GM19240 (cell line): ENCODE data around the gene PHACTR4.
"Not testable (repeated sequence)": the region's sequence is repeated elsewhere in the genome, so short reads cannot be mapped to it uniquely, and the experiment has no call there.

Source experiments
- DNase-seq: peaks from one replicate; pipeline ENCODE4 v3.0.0; 2011; ENCODE audit warnings: low spot score; ENCODE audit not compliant: insufficient read length

Gene PHACTR4

GRCh38 chr1:28428990-28429520 is 59.5 kb downstream of the PHACTR4 start:
- no peak for DNase-seq

GRCh38 chr1:28436211-28436769 is 66.8 kb downstream of the PHACTR4 start:
- no peak for DNase-seq

DNA sequence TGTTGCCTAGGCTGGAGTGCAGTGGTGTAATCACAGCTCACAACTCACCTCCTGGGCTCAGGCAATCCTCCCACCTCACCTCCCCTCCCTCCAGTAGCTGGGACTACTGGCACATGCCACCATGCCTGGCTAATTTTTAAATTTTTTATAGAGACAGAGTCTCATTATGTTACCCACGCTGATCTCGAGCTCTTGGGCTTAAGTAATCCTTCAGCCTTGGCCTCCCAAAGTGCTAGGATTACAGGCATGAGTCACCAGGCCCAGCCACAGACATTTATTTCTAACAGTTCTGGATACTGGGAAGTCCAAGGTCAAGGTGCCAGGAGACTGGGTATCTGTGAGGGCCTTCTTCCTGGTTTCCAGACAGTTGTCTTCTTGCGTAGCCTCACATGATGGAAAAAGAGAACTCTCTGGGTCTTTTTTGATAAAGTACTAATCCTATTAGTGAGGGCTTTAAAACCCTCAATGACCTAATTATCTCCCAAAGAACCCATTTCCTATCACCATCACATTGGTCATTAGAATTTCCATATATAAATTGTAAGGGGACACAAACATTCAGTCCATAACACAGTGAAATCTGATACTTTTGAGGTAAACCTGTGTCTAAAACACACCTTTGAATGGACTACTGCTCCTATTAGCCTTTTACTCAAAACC is 67.9 kb downstream of the PHACTR4 start:
- DNase-seq = no peak

DNA sequence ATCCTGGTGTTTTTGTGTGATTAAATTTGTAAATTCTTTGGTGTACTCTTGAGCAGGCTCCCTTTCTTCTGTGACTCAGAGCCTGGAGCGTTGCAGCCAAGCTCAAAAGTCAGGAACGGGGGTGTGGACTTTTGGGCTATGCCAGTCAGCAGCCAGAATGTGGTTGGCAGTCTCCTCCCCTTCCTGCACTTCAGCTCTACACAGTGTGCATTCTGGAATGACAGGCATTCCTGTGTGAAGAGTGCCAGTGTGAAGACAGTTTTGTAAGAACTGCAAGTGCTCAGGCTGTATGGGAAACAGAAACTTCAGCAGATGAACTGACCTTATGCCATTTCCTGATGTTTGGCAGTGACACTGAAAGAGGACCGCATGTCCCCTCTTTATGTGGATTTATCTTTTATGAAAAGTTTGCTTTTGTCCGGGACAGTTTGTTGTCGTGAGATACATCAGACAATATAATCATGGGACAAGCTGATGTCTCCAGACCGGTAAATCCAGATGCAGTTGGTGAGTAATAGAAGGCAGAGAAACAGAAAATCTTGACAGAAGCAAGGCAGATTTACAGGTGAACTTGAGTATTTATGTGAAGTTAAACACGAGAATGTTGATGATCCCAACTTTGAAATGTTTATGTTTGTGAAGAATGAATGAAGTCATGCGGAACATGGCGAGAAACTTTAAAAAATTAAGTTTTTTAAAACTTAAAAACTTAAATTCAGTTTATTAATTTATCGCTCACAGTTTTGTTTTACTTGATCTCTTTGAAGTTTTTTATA is 68.6 kb downstream of the PHACTR4 start:
- no peak for DNase-seq

DNA sequence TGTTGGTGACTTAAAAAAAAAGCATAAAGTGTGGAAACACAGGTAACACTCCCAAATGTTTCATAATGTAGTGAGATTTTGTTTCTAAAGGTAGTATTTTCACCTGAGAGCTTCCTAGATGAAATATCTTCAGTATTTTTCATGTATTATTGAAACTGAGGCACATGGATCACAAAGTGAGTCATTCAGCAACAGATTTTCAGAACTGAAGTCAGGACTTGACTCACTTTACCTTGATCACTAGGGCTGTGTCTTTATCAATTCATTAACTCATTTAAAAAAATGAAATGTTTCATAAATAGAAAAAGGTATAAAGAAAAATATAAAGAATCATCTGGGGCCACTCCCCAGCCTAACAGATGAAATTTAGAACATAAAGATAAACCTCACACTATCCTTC is 69.8 kb downstream of the PHACTR4 start:
- no peak for DNase-seq

- no peak for DNase-seq
Observed at GRCh38 chr1:28441674-28442073, 72.1 kb downstream of the PHACTR4 start.

DNA sequence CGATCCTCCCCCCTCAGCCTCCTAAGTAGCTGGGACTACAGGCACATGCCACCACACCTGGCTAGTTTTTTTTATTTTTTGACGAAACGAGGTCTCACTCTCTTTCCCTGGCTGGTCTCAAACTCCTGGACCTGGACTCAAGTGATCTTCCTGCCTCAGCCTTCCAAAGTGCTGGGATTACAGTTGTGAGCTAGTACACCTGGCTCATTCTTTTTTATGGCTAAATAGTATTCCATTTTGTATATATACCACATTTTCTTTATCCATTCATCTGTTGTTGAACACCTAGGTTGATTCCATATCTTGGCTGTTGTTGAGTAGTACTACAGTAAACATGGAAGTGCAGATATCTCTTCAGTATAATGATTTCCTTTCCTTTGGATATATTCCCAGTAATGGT is 74.0 kb downstream of the PHACTR4 start:
- no peak for DNase-seq

GRCh38 chr1:28447679-28448078 is 78.1 kb downstream of the PHACTR4 start:
- DNase-seq = no peak

GRCh38 chr1:28448094-28448611 is 78.6 kb downstream of the PHACTR4 start:
- not testable (repeated sequence) for DNase-seq

DNA sequence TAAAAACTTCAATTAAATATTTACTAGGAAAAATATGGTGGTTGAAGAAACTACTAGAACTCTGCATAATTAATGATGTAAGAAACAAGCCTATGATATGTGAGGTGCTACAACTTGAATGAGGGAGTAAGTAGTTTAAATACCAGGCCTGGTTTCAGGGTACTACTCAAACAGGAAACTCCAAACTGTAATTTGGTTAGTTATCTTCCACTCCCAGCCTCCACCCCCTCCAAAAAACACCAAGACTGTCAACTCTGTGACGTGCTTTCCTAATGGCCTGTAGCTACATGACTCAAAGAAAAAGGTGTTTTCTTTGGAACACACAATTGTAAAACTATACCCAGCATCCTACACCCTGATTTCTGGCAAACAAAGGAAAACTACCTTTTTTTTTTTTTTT is 80.4 kb downstream of the PHACTR4 start:
- DNase-seq = no peak

GRCh38 chr1:28450561-28450960 is 81.0 kb downstream of the PHACTR4 start:
- DNase-seq = no peak

- DNase-seq = no peak
Observed at GRCh38 chr1:28451011-28451410, 81.5 kb downstream of the PHACTR4 start.

DNA sequence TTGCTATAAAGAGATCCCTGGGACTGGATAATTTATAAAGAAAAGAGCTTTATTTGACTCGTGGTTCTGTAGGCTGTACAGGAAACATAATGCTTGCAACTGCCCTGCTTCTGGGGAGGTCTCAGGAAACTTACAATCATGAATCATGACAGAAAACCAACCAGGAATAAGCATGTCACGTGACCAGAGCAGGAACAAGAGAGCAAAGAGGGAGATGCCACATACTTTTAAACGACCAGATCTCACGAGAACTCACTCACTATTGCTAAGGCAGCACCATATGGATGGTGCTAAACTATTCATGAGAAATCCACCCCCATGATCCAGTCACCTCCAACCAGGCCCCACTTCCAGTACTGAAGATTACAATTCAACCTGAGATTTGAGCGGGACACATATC is 86.5 kb downstream of the PHACTR4 start:
- no peak for DNase-seq

DNA sequence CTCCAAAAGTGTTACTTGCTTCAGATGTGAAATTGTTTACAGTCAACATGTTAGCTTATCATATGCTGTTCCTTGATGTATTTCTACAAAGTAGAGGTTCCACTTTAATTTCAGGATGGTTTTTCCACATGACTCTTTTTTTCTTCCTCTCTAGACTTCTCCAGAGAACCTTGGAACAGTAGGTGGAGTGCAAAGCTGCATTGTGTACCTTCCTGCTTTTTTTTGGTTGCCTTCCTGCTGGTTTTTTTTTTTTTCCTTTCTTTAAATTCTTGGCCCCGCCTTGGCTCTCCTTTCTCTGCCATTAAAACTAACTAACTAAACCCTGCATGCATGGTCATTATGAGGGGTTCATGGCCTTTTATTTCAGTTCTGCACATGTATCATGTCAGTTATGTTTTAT is 88.1 kb downstream of the PHACTR4 start:
- no peak for DNase-seq

- DNase-seq = no peak
Observed at GRCh38 chr1:28458237-28459228, 89.0 kb downstream of the PHACTR4 start.

GRCh38 chr1:28466226-28466778 is 96.8 kb downstream of the PHACTR4 start:
- no peak for DNase-seq

GRCh38 chr1:28470146-28470545 is 100.6 kb downstream of the PHACTR4 start:
- no peak for DNase-seq

- DNase-seq = not testable (repeated sequence)
Observed at GRCh38 chr1:28479497-28479896, 110.0 kb downstream of the PHACTR4 start.

DNA sequence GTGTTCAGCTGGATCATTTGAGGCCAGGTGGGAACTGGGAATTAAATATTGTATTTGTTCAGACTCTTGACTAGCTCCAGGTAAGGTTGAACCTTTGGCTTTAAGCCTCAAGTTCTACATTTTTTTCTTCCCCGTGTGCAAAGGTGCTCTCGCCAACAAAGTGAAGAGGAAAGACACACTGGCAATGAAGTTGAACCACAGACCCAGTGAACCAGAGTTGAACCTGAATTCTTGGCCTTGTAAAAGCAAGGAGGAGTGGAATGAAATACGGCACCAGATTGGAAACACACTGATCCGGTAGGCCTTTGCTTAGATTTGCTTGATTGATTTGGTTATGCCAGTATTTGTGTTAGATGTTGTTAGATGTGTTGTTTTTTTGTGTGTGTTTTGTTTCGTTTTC is 110.8 kb downstream of the PHACTR4 start:
- no peak for DNase-seq

GRCh38 chr1:28482138-28482537 is 112.6 kb downstream of the PHACTR4 start:
- no peak for DNase-seq

- no peak for DNase-seq
Observed at GRCh38 chr1:28482702-28483101, 113.2 kb downstream of the PHACTR4 start.
